K562 (cell line): ENCODE measurements around the gene TXNRD2. TPM values are rescaled to one million over a fixed set of nuclear protein-coding genes. Genes with fewer than 3 reads are reported as not detected.
A peak's percentile ranks its signal among the peaks of the same experiment; 100 is the strongest.

ENCODE experiments used
- CREB1 ChIP-seq, 2 experiments: sonication (generic) in 1 of 2; formaldehyde crosslinking in 1 of 2; IDR thresholded peaks; 2 replicates each; pipeline versions ENCODE4 v1.6.1 to v1.8.0; 2012 to 2022; ENCODE audit warnings: inconsistent platforms in 1 of 2, mild to moderate bottlenecking in 1 of 2, missing genetic modification reagents in 1 of 2, moderate library complexity in 1 of 2
- CREM ChIP-seq: IDR thresholded peaks from 2 replicates; pipeline ENCODE4 v1.6.1; 2014; ENCODE audit warnings: antibody characterized with exemption, low read depth
- DACH1 ChIP-seq: fragments of 450-650 bp; IDR thresholded peaks from 2 replicates; pipeline ENCODE4 v1.6.1; 2018; ENCODE audit not compliant: partially characterized antibody
- E2F6 ChIP-seq, 2 experiments: IDR thresholded peaks; 2 replicates each; pipeline ENCODE4 v1.6.1; 2011; ENCODE audit warnings: borderline replicate concordance in 1 of 2, control low read depth in 1 of 2, low read depth in 1 of 2, low read length in 1 of 2, mild to moderate bottlenecking in 1 of 2, mixed read lengths in 1 of 2, moderate library complexity in 1 of 2; ENCODE audit not compliant: insufficient read depth in 1 of 2, insufficient read length in 1 of 2, poor library complexity in 1 of 2, severe bottlenecking in 1 of 2; ENCODE audit errors: extremely low read depth in 1 of 2
- EHMT2 ChIP-seq: fragments of 450-650 bp; IDR thresholded peaks from 2 replicates; pipeline ENCODE4 v1.6.1; 2018; ENCODE audit warnings: antibody characterized with exemption
- HES1 ChIP-seq: fragments of 450-650 bp; IDR thresholded peaks from 2 replicates; pipeline ENCODE4 v1.6.1; 2016; ENCODE audit warnings: low read depth, mild to moderate bottlenecking, moderate library complexity
- KLF13 ChIP-seq: fragments of 450-650 bp; IDR thresholded peaks from 2 replicates; pipeline ENCODE4 v1.6.1; 2016; ENCODE audit warnings: missing genetic modification characterization, low read depth, mild to moderate bottlenecking, missing compliant biosample characterization, moderate library complexity, borderline replicate concordance
- MECOM ChIP-seq: fragments of 250-450 bp; sonication (Bioruptor Pico); IDR thresholded peaks from 2 replicates; pipeline ENCODE4 v1.8.0; 2022; ENCODE audit warnings: inconsistent platforms
- MYC ChIP-seq, 2 experiments: fragments of 250-450 bp in 1 of 2; sonication (Bioruptor Pico) in 1 of 2; IDR thresholded peaks; 2 replicates each; pipeline versions ENCODE4 v1.5.1 to v1.6.1; 2012 to 2021; ENCODE audit warnings: low read depth in 2 of 2, borderline replicate concordance in 1 of 2, improper control_type of control experiment in 1 of 2, low read length in 1 of 2, mild to moderate bottlenecking in 1 of 2, moderate library complexity in 1 of 2
- NKRF ChIP-seq: fragments of 450-650 bp; IDR thresholded peaks from 2 replicates; pipeline ENCODE4 v1.6.1; 2016; ENCODE audit warnings: borderline replicate concordance
- NR4A1 ChIP-seq, 2 experiments: fragments of 250-450 bp in 1 of 2; fragments of 450-650 bp in 1 of 2; sonication (Bioruptor Pico) in 1 of 2; IDR thresholded peaks; 2 replicates each; pipeline versions ENCODE4 v1.4.0 to v1.6.1; 2016 to 2020; ENCODE audit warnings: mild to moderate bottlenecking in 2 of 2, missing compliant biosample characterization in 1 of 2, missing genetic modification characterization in 1 of 2, moderate library complexity in 1 of 2
- PKNOX1 ChIP-seq: fragments of 450-650 bp; IDR thresholded peaks from 2 replicates; pipeline ENCODE4 v1.6.1; 2016
- RCOR1 ChIP-seq, 2 experiments: IDR thresholded peaks; 2 replicates each; pipeline ENCODE4 v1.6.1; 2012; ENCODE audit warnings: low read depth in 2 of 2, low read length in 2 of 2, borderline replicate concordance in 1 of 2, improper control_type of control experiment in 1 of 2
- SOX6 ChIP-seq: fragments of 450-650 bp; IDR thresholded peaks from 2 replicates; pipeline ENCODE4 v1.6.1; 2014; ENCODE audit warnings: mild to moderate bottlenecking
- THRAP3 ChIP-seq: fragments of 450-650 bp; IDR thresholded peaks from 2 replicates; pipeline ENCODE4 v1.6.1; 2016; ENCODE audit warnings: mild to moderate bottlenecking, inconsistent platforms, borderline replicate concordance
- XRCC3 ChIP-seq: fragments of 450-650 bp; IDR thresholded peaks from 2 replicates; pipeline ENCODE4 v1.6.1; 2017; ENCODE audit warnings: mild to moderate bottlenecking, moderate library complexity
- ZEB2 ChIP-seq: fragments of 450-650 bp; IDR thresholded peaks from 2 replicates; pipeline ENCODE4 v1.6.1; 2016
- ZFP36 ChIP-seq: fragments of 150-350 bp; IDR thresholded peaks from 2 replicates; pipeline ENCODE4 v1.6.1; 2018; ENCODE audit warnings: low read length, low read depth; ENCODE audit not compliant: partially characterized antibody
- ZNF133 ChIP-seq: fragments of 250-450 bp; sonication (Bioruptor Pico); IDR thresholded peaks from 2 replicates; pipeline ENCODE4 v1.4.0; 2020; ENCODE audit warnings: mild to moderate bottlenecking
- ZNF707 ChIP-seq: fragments of 250-450 bp; sonication (Bioruptor Pico); conservative IDR thresholded peaks from 2 replicates; pipeline ENCODE4 v1.8.0; 2022; ENCODE audit warnings: inconsistent platforms, mild to moderate bottlenecking, moderate library complexity
- ZNF77 ChIP-seq: fragments of 250-450 bp; sonication (Bioruptor Pico); IDR thresholded peaks from 2 replicates; pipeline ENCODE4 v1.5.0; 2020
- ZSCAN29 ChIP-seq: fragments of 450-650 bp; IDR thresholded peaks from 2 replicates; pipeline ENCODE4 v1.6.1; 2017
- polyA plus RNA-seq, 8 experiments: library from polyadenylated mRNA; depleted of rRNA in 4 of 8; stranded (reverse) in 5 of 8; unstranded in 3 of 8; fragments of >200 nt; fragmentation: Nextera tagmentation in 2 of 8; fragmentation: Illumina TruSeq in 1 of 8; extraction: Ambion mirVana in 2 of 8; extraction: Trizol in 1 of 8; gene quantifications; 2 replicates each; pipeline versions ENCODE4 v1.2.1 to v1.2.3, GENCODE V29; 2011 to 2014; ENCODE audit warnings: inconsistent platforms in 1 of 8, missing spikeins in 1 of 8
- total RNA-seq, 7 experiments: library from RNA; depleted of rRNA in 6 of 7; stranded (reverse); fragments of >200 nt in 6 of 7; fragmentation: Illumina TruSeq in 2 of 7; extraction: Trizol in 2 of 7; gene quantifications; 2 replicates each; pipeline versions ENCODE4 v1.2.1 to v1.2.3, GENCODE V29; 2011 to 2021; ENCODE audit warnings: low replicate concordance in 1 of 7

Gene TXNRD2
- total and polyA plus RNA-seq, 9 of the 15 experiments (the other 6 are each of a cell fraction or from before 2014, with no cell fraction given): 3.3 to 80.2 (median 49.4) TPM

- TF ChIP-seq CREB1 (IDR thresholded peaks at IDR 0.05) (no peak), CREB1 (CRISPR knock-in tag; IDR thresholded peaks at IDR 0.05) (no peak), DACH1 (no peak), XRCC3 (no peak), HES1 (no peak; the same call in 1 of the 2 replicates), ZFP36 (peak; percentile 66), MYC (IDR thresholded peaks at IDR 0.05; ENCODE audit: low read depth, low read length) (peak; percentile 32; the same call in 1 of the 2 replicates), MYC (CRISPR knock-in tag; IDR thresholded peaks at IDR 0.05; ENCODE audit: borderline replicate concordance, low read depth) (peak; percentile 55; the same call in 1 of the 2 replicates), E2F6 (IDR thresholded peaks at IDR 0.05; ENCODE audit: borderline replicate concordance in 1 of 2, extremely low read depth in 1 of 2, insufficient read depth in 1 of 2, insufficient read length in 1 of 2, low read depth in 1 of 2, low read length in 1 of 2, poor library complexity in 1 of 2, severe bottlenecking in 1 of 2) (peak; percentile 2 to 39), ZEB2 (peak; percentile 64; the same call in 1 of the 2 replicates), ZNF707 (CRISPR knock-in tag) (no peak), SOX6 (peak; percentile 7; the same call in 1 of the 2 replicates), MECOM (CRISPR knock-in tag) (no peak), THRAP3 (no peak), PKNOX1 (no peak; the same call in 1 of the 2 replicates), ZSCAN29 (0 out of 2 replicates have a peak, but pooled peaks have one; percentile 26), ZNF133 (CRISPR knock-in tag) (no peak), CREM (no peak), KLF13 (tag) (0 out of 2 replicates have a peak, but pooled peaks have one; percentile 43), NKRF (no peak; the same call in 1 of the 2 replicates), NR4A1 (CRISPR knock-in tag; IDR thresholded peaks at IDR 0.05) (no peak), NR4A1 (tag; IDR thresholded peaks at IDR 0.05) (no peak), RCOR1 (IDR thresholded peaks at IDR 0.05; ENCODE audit: borderline replicate concordance in 1 of 2, low read depth in 2 of 2, low read length in 2 of 2) (peak in 1 of 2 experiments; percentile 12; a peak in 2 of 4 replicates), ZNF77 (CRISPR knock-in tag) (0 out of 2 replicates have a peak, but pooled peaks have one; percentile 64), EHMT2 (no peak)
Observed at GRCh38 chr22:19974935-19975706, 33.5 kb upstream of the TXNRD2 start (continued).
